Effector memory CD4-positive, alpha-beta T cell (primary cell): ENCODE measurements around the gene MACC1.

Experiments used
- DNase-seq, 3 donors: peaks; one replicate each; pipeline ENCODE4 v3.0.0-alpha.2; 2020
- H3K27ac ChIP-seq: 2 replicates; pipeline ENCODE4 v1.7.0; 2013; ENCODE audit warnings: mild to moderate bottlenecking, low read length, moderate library complexity; ENCODE audit not compliant: insufficient read depth, poor library complexity, severe bottlenecking
- H3K27me3 ChIP-seq: replicated peaks from 2 replicates; pipeline ENCODE4 v1.7.0; 2013; ENCODE audit warnings: mild to moderate bottlenecking, low read length; ENCODE audit not compliant: insufficient read depth, control insufficient read depth, poor library complexity, severe bottlenecking
- H3K36me3 ChIP-seq: 2 replicates; pipeline ENCODE4 v1.7.0; 2013; ENCODE audit warnings: mild to moderate bottlenecking, low read length, moderate library complexity; ENCODE audit not compliant: control insufficient read depth, insufficient read depth
- H3K4me1 ChIP-seq: 2 replicates; pipeline ENCODE4 v1.7.0; 2013; ENCODE audit warnings: low read length, mild to moderate bottlenecking; ENCODE audit not compliant: control insufficient read depth, insufficient read depth, poor library complexity, severe bottlenecking
- H3K4me3 ChIP-seq: 2 replicates; pipeline ENCODE4 v1.7.0; 2013; ENCODE audit warnings: low read length, low read depth, mild to moderate bottlenecking; ENCODE audit not compliant: insufficient read depth, poor library complexity, severe bottlenecking
- H3K9me3 ChIP-seq: 2 replicates; pipeline ENCODE4 v1.7.0; 2013; ENCODE audit warnings: mild to moderate bottlenecking, low read length, moderate library complexity; ENCODE audit not compliant: control insufficient read depth

MACC1 gene

DNA sequence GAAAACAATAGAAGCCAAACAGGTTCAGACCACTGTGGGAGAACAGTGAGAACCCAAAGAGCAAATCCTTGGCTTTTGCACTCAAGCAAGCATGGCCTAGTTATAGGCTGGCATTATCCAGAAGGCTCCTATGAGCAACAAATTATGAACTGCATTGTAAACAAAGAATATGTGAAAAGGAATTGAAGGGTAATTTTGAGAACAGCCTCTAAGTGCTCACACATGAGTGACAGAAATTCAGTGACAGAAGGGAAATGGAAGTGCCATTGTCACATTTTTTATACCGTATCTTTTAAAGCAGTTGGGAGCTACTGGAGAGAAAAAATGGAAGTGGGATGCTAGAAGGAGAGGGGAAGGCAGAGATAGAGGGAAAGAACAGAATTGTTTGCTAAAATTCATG, 114.2 kb downstream of the MACC1 start:
- Histone ChIP-seq H3K27ac (no peak overlapping the region), H3K36me3 (no peaks in the 10 kb centered on the region), H3K4me1 (no peaks in the 10 kb centered on the region), H3K27me3 (no peaks in the 10 kb centered on the region), H3K4me3 (no peak overlapping the region), H3K9me3 (no peaks in the 10 kb centered on the region)
- no peak for DNase-seq

DNA sequence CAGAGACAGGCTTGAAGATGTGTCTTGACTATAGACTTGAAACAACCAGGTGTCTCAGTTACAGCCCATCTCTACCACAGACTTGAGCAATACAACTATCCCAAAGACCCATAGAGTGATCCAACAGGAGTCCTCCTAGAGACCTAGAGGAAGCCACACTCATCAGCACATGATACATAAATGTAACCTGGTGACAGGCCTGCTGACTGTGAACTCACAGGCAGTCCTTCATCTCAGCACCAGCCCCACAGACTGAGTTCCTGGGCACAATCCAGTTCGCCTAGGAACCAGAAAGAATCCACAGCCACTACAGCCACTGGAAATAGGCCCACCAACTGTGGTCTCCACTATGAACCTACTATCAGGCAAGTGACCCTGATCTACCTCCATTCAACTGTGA, 121.3 kb downstream of the MACC1 start:
- H3K27ac ChIP-seq: no peak overlapping the region

DNA sequence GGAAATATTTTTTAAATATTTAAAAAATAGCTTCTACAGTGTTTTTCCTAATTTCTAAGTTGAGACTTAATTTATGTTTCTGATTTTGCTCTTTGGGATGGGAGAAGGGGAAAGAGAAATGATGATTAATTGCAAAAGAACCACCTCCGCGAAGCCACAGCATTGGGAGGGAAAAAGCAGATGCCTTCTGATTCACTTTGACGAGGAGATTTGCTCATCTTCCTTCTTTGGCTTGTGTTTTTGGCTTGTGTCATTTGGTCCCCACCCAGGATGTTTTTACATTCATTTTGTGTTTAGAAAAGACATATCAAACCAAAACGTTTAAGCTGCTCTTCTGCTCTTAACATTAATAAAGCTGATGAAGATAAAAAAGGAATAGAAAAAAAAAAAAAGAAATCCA, 121.7 kb downstream of the MACC1 start:
- H3K36me3 ChIP-seq: no peaks in the 10 kb centered on the region
- no peaks in the 10 kb centered on the region for H3K27me3 ChIP-seq
- no peak for DNase-seq
- no peak overlapping the region for H3K27ac ChIP-seq
- H3K9me3 ChIP-seq: no peaks in the 10 kb centered on the region
- H3K4me1 ChIP-seq: no peaks in the 10 kb centered on the region
- no peak overlapping the region for H3K4me3 ChIP-seq

More for the DNA sequence above, 121.3 kb downstream of the MACC1 start:
- Histone ChIP-seq H3K27me3 (no peaks in the 10 kb centered on the region), H3K4me1 (no peaks in the 10 kb centered on the region), H3K36me3 (no peaks in the 10 kb centered on the region), H3K9me3 (no peaks in the 10 kb centered on the region), H3K4me3 (no peak overlapping the region)
- no peak for DNase-seq

DNA sequence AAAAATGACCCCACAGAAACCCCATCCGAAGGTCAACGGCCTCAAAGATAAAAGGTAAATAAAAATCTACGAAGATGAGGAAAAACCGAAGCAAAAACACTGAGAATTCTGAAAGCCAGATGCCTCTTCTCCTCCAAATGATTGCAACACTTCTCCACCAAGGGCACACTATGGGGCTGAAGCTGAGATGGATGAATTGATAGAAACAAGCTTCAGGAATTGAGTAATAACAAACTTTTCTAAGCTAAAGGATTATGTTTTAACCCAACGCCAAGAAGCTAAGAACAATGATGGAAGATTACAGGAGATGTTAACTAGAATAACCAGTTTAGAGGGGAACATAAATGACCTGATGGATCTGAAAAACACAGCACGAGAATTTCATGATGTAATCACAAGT, 127.8 kb downstream of the MACC1 start:
- H3K36me3 ChIP-seq: no peaks in the 10 kb centered on the region
- H3K27ac ChIP-seq: no peak overlapping the region
- no peaks in the 10 kb centered on the region for H3K4me1 ChIP-seq
- H3K27me3 ChIP-seq: no peaks in the 10 kb centered on the region
- no peaks in the 10 kb centered on the region for H3K9me3 ChIP-seq
- DNase-seq: no peak
- H3K4me3 ChIP-seq: no peak overlapping the region

DNA sequence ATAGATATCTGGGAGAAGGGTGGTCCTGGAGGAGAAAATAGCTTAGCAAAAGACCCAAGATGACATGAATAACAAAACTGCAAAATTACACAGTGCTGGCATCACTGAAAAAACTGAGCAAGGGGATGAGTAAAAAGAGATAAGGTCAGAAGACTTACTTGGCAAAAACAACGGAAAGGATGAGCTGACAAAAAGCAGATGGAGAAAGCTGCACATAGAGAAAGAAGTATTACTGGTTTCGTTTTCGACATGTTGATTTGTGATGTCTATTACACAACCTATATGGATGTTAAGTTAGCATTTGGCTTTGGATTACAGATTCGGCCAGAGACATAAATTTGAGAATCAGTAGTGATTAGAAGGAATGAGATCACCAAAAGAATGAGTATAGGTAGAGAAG, 132.1 kb downstream of the MACC1 start:
- Histone ChIP-seq H3K9me3 (no peaks in the 10 kb centered on the region), H3K4me3 (no peak overlapping the region), H3K36me3 (no peaks in the 10 kb centered on the region), H3K27me3 (no peaks in the 10 kb centered on the region), H3K4me1 (no peaks in the 10 kb centered on the region), H3K27ac (no peak overlapping the region)
- no peak for DNase-seq
